Duodenal mucosa (tissue), 2 donors: Measurements from ENCODE around the gene PFN3.
"Not testable (repeated sequence)": the region's sequence is repeated elsewhere in the genome, so short reads cannot be mapped to it uniquely, and the experiment has no call there.

Source experiments
- H3K27ac ChIP-seq: one replicate; pipeline ENCODE4 v1.7.0; 2013; ENCODE audit warnings: low read depth, low read length
- H3K27me3 ChIP-seq, 2 donors: one replicate each; pipeline ENCODE4 v1.7.0; 2013; ENCODE audit warnings: low read length in 2 of 2, control low read depth in 1 of 2; ENCODE audit not compliant: insufficient read depth in 2 of 2, control insufficient read depth in 1 of 2
- H3K36me3 ChIP-seq, 2 donors: one replicate each; pipeline ENCODE4 v1.7.0; 2013; ENCODE audit warnings: low read length in 2 of 2, control low read depth in 1 of 2; ENCODE audit not compliant: insufficient read depth in 2 of 2, control insufficient read depth in 1 of 2
- H3K4me1 ChIP-seq, 2 donors: one replicate each; pipeline ENCODE4 v1.7.0; 2013; ENCODE audit warnings: low read length in 2 of 2, control low read depth in 1 of 2; ENCODE audit not compliant: insufficient read depth in 2 of 2, control insufficient read depth in 1 of 2
- H3K4me3 ChIP-seq, 2 donors: one replicate each; pipeline ENCODE4 v1.7.0; 2013; ENCODE audit warnings: low read length in 2 of 2, low read depth in 1 of 2
- H3K9ac ChIP-seq, 2 donors: one replicate each; pipeline ENCODE4 v1.7.0; 2013; ENCODE audit warnings: low read length in 2 of 2, low read depth in 1 of 2
- H3K9me3 ChIP-seq, 2 donors: one replicate each; pipeline ENCODE4 v1.7.0; 2013; ENCODE audit warnings: low read length in 2 of 2, control low read depth in 1 of 2; ENCODE audit not compliant: control insufficient read depth in 1 of 2

PFN3 gene

DNA sequence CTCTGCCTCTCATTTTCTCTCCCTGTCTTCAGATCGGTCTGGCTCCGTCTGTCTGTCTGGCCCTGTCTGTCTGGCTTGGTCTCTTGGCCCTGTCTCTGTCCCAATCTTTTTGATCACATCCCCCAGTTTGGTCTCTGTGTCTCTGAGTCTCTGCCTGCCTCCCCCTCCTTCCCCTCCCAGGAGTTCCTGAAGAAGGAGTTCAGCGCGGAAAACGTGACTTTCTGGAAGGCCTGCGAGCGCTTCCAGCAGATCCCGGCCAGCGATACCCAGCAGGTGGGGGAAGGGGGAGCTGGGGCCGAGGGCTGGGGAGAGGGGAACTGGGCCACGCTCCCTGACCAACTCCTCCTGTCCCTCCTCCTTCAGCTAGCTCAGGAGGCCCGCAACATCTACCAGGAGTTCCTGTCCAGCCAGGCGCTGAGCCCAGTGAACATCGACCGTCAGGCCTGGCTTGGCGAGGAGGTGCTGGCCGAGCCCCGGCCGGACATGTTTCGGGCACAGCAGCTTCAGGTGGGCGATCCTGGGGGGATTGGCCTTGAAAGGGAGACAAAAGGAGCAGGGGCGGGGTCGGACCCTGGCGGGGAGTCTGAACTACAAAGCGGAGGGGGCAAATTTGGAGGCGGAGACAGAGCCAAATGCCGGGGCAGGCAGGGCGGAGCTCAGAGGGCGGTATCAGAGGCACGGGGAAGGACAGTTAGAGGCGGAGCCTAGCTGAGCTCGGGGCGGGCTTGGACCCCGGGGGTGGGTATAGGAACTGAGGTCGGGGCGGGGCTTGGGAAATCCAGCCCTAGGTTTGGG, 33.7 kb downstream of the PFN3 start:
- H3K4me1 ChIP-seq: peaks cover 67 to 78% of the 10 kb centered on the region in 2 donors
- H3K27me3 ChIP-seq: no peaks in the 10 kb centered on the region
- peak overlapping the region; percentile 71 to 79 for H3K9ac ChIP-seq
- H3K36me3 ChIP-seq: peaks cover 0 to 7% of the 10 kb centered on the region in 2 donors
- H3K4me3 ChIP-seq: peak overlapping the region; percentile 70 to 74
- peak overlapping the region; percentile 81 for H3K27ac ChIP-seq
- H3K9me3 ChIP-seq: no peaks in the 10 kb centered on the region

GRCh38 chr5:177365845-177366527, 34.5 kb downstream of the PFN3 start:
- Histone ChIP-seq H3K9me3 (no peaks in the 10 kb centered on the region), H3K27ac (peak overlapping the region; percentile 81), H3K9ac (peak overlapping the region; percentile 32 to 71), H3K36me3 (peaks cover 0 to 7% of the 10 kb centered on the region in 2 donors), H3K27me3 (no peaks in the 10 kb centered on the region), H3K4me1 (peaks cover 62 to 79% of the 10 kb centered on the region in 2 donors), H3K4me3 (peak overlapping the region in 1 of 2 donors; percentile 74)

DNA sequence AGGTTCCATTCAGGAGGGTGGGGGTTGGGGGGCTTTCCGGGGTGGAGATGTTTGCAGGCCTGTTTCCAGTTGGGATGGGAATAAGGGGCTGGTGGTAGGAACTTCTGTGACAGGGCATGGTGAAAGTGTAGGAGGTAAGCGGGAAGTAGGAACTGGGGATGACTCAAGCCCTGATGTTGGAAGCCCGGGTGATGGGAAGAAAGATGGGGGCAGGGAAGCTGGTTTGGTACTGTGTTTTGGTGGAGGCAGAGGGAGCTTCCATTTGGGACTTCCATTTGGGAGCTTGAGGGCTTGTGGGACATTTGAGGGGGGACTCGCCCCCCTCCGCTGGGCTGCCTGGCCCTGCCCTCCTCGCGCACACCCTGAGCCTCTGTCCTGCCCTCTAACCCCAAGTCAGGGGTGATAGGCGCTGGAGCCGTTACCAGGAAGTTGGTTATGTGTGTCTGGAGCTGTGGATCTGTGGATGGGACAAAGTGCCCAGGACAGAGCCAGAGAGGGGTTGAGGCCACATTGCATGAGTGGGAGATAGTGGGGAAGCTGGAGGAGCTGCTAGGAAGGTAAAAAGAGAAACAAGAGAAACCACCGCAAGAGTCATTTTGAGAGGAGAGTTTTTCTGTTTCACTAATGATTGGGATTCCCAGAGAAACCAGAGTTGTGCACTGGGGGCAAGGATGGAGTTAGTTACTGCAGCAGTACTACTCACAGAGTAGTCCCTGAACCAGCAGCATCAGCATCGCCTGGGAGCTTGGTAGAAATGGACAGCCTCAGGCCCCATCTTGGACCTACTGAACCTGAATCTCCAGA, 36.1 kb downstream of the PFN3 start:
- Histone ChIP-seq H3K27me3 (no peaks in the 10 kb centered on the region), H3K4me3 (no peak overlapping the region), H3K9ac (no peak overlapping the region), H3K27ac (no peak overlapping the region), H3K36me3 (peaks cover 0 to 7% of the 10 kb centered on the region in 2 donors), H3K9me3 (no peaks in the 10 kb centered on the region), H3K4me1 (peaks cover 57 to 80% of the 10 kb centered on the region in 2 donors)

DNA sequence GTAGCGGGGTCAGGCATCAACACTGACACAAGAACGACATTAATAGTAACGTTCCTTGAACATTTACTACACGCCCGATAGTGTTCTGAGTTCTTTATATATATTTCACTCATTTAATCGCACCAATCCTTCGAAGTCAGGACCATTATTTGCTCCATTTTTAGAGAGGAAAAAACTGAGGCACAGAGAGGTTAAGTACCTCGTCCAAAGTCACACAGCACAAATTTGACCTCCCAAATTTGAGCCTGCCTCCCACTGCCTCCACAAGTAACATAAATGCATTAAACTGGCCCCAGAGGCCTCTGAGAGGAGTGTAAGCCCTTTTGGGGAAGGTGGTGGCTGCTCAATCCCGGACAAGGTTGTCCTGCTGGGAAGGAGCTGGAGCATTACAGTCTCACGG, 36.9 kb downstream of the PFN3 start:
- peak overlapping the region; percentile 60 to 78 for H3K4me3 ChIP-seq
- H3K27ac ChIP-seq: no peak overlapping the region
- H3K4me1 ChIP-seq: peaks cover 53 to 80% of the 10 kb centered on the region in 2 donors
- peaks cover 0 to 6% of the 10 kb centered on the region in 2 donors for H3K36me3 ChIP-seq
- no peaks in the 10 kb centered on the region for H3K9me3 ChIP-seq
- H3K27me3 ChIP-seq: no peaks in the 10 kb centered on the region
- no peak overlapping the region for H3K9ac ChIP-seq

DNA sequence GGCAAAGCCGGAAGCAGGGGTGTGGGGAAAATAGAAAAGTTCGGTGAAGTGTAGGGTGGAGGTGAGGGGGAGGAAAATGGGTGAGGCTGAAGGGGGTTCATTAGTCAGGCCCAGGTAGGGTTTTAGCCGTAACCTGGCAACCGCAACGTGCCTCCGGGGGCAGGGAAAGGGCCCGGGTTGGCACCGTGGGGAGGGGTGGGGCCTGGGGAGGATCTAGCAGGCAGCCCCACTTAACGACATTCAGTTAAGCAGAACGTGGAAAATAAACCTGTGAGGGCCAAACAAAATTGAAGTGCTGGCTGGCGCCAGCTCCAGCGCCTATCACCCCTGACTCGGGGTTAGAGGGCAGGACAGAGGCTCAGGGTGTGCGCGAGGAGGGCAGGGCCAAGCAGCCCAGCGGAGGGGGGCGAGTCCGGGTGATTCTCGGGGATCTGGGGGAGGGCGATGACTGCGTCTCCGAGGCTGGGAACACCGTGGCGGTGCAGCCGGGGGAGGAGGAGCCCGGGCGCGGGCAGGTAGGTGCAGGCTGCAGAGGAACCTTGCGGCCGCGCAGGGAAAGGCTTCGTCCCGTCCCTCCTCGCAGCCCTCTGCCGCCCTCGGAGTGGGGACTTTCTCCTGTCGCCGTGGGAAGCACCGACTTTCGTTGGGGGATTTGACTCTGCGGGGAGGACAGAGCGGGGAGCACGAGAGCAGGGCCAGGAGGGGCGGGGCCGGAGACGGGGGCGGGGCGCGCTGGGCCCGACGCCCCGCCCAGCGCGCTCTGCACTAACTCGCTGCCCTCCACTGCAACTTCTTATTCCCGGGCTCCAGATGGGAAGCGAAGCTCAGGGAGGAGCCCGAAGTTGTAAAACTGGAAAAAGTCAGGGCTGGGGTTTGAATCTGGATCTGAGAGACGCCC, 37.6 kb downstream of the PFN3 start:
- Histone ChIP-seq H3K4me3 (peak overlapping the region; percentile 60 to 78), H3K4me1 (peaks cover 53 to 79% of the 10 kb centered on the region in 2 donors), H3K9me3 (no peaks in the 10 kb centered on the region), H3K36me3 (no peaks in the 10 kb centered on the region), H3K9ac (peak overlapping the region; percentile 47 to 74), H3K27ac (peak overlapping the region; percentile 10), H3K27me3 (no peaks in the 10 kb centered on the region)

- H3K9ac ChIP-seq: peak overlapping the region; percentile 35 to 47
- H3K9me3 ChIP-seq: no peaks in the 10 kb centered on the region
- no peaks in the 10 kb centered on the region for H3K36me3 ChIP-seq
- H3K27ac ChIP-seq: peak overlapping the region; percentile 15
- peak overlapping the region; percentile 60 to 78 for H3K4me3 ChIP-seq
- H3K4me1 ChIP-seq: peaks cover 57 to 78% of the 10 kb centered on the region in 2 donors
- H3K27me3 ChIP-seq: no peaks in the 10 kb centered on the region
Measured at GRCh38 chr5:177362292-177362609, 38.2 kb downstream of the PFN3 start.

- H3K9me3 ChIP-seq: no peaks in the 10 kb centered on the region
- H3K27me3 ChIP-seq: no peaks in the 10 kb centered on the region
- peak overlapping the region; percentile 35 to 47 for H3K9ac ChIP-seq
- H3K27ac ChIP-seq: peak overlapping the region; percentile 15
- no peak overlapping the region for H3K4me3 ChIP-seq
- H3K4me1 ChIP-seq: peaks cover 62 to 83% of the 10 kb centered on the region in 2 donors
- H3K36me3 ChIP-seq: no peaks in the 10 kb centered on the region
Measured at GRCh38 chr5:177361418-177362291, 38.8 kb downstream of the PFN3 start.

DNA sequence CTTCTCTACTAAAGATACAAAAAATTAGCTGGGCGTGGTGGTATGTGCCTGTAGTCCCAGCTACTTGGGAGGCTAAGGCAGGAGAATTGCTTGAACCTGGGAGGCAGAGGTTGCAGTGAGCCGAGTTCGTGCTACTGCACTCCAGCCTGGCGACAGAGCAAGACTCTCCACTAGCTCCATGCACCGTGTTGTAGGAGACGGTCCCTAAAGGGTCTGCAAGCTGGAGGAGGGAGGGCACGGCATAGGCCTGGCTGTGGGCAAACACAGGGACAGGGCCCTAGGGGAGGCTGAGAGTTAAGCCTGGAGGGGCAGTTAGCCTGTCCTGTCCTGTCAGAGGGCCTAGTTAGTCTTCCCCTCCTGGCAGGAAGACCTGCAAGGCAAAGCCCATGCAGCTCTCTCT, 39.7 kb downstream of the PFN3 start:
- peaks cover 54 to 77% of the 10 kb centered on the region in 2 donors for H3K4me1 ChIP-seq
- not testable (repeated sequence) for H3K4me3 ChIP-seq, H3K27me3 ChIP-seq, H3K9me3 ChIP-seq, H3K36me3 ChIP-seq, H3K27ac ChIP-seq, H3K9ac ChIP-seq

GRCh38 chr5:177359860-177360259, 40.6 kb downstream of the PFN3 start:
- Histone ChIP-seq H3K9me3 (no peaks in the 10 kb centered on the region), H3K27ac (no peak overlapping the region), H3K4me3 (no peak overlapping the region), H3K27me3 (no peaks in the 10 kb centered on the region), H3K4me1 (peaks cover 53 to 77% of the 10 kb centered on the region in 2 donors), H3K9ac (no peak overlapping the region), H3K36me3 (no peaks in the 10 kb centered on the region)
